IPS-15b (cell line): ENCODE data around the gene SELENOM.

Experiments used
- H3K27me3 ChIP-seq: one replicate; pipeline ENCODE4 v1.6.1; 2013; ENCODE audit warnings: low read length; ENCODE audit not compliant: control insufficient read depth, insufficient read depth
- H3K36me3 ChIP-seq: one replicate; pipeline ENCODE4 v1.6.1; 2013; ENCODE audit warnings: low read length; ENCODE audit not compliant: control insufficient read depth, insufficient read depth
- H3K4me1 ChIP-seq: one replicate; pipeline ENCODE4 v1.6.1; 2013; ENCODE audit warnings: mild to moderate bottlenecking, low read length; ENCODE audit not compliant: control insufficient read depth, insufficient read depth
- H3K4me3 ChIP-seq: one replicate; pipeline ENCODE4 v1.5.1; 2013; ENCODE audit warnings: low read depth, low read length
- H3K9ac ChIP-seq: one replicate; pipeline ENCODE4 v1.6.1; 2013; ENCODE audit warnings: low read depth, mild to moderate bottlenecking, low read length
- H3K9me3 ChIP-seq: one replicate; pipeline ENCODE4 v1.6.1; 2013; ENCODE audit warnings: mild to moderate bottlenecking, low read length; ENCODE audit not compliant: control insufficient read depth, insufficient read depth

The SELENOM gene

GRCh38 chr22:31141551-31141950 is 34.2 kb upstream of the SELENOM start:
- Histone ChIP-seq H3K36me3 (peaks cover 3% of the 10 kb centered on the region), H3K9me3 (no peaks in the 10 kb centered on the region), H3K27me3 (no peaks in the 10 kb centered on the region), H3K4me1 (peaks cover 4% of the 10 kb centered on the region), H3K4me3 (no peak overlapping the region), H3K9ac (peak overlapping the region; percentile 47)

GRCh38 chr22:31140746-31141145 is 33.4 kb upstream of the SELENOM start:
- Histone ChIP-seq H3K9me3 (no peaks in the 10 kb centered on the region), H3K36me3 (peaks cover 3% of the 10 kb centered on the region), H3K27me3 (no peaks in the 10 kb centered on the region), H3K4me1 (peaks cover 4% of the 10 kb centered on the region), H3K4me3 (no peak overlapping the region), H3K9ac (peak overlapping the region; percentile 47)

- no peaks in the 10 kb centered on the region for H3K9me3 ChIP-seq
- H3K27me3 ChIP-seq = no peaks in the 10 kb centered on the region
- H3K9ac ChIP-seq = peak within 1 kb of the TSS; percentile 47
- peaks cover 4% of the 10 kb centered on the region for H3K4me1 ChIP-seq
- H3K36me3 ChIP-seq = peaks cover 3% of the 10 kb centered on the region
- H3K4me3 ChIP-seq = peak within 1 kb of the TSS; percentile 52
These were observed 32.7 kb upstream of the SELENOM start, which contains the start of gene PLA2G3 for GRCh38 chr22:31139866-31140716. TSS of gene PLA2G3 (minus strand) at chr22:31140508. CDS start at chr22:31140354, 154 bp downstream.

GRCh38 chr22:31139066-31139465 is 31.7 kb upstream of the SELENOM start:
- Histone ChIP-seq H3K36me3 (peaks cover 3% of the 10 kb centered on the region), H3K9me3 (no peaks in the 10 kb centered on the region), H3K4me3 (peak overlapping the region; percentile 52), H3K9ac (no peak overlapping the region), H3K4me1 (peaks cover 4% of the 10 kb centered on the region), H3K27me3 (no peaks in the 10 kb centered on the region)

DNA sequence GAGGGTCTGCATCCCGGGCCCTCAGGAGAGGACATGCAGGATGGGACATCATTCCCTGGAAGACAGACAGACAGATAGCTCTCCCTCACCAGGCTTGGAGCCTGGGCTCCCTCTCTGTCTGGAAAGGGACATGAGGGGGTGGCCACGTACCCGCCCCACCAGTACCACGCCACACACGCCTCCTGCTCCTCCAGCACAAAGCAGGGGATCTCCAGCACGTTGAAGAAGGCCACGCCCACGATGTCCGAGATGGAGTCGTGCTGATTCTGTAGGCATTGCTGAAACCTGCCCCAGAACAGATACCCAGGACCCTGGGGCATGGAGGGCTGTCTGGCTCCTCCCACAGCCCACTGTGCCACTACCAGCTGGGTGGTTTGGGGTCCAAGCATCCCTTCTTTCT is 30.8 kb upstream of the SELENOM start:
- H3K36me3 ChIP-seq = peaks cover 8% of the 10 kb centered on the region
- H3K9ac ChIP-seq = no peak overlapping the region
- no peaks in the 10 kb centered on the region for H3K27me3 ChIP-seq
- no peaks in the 10 kb centered on the region for H3K9me3 ChIP-seq
- H3K4me1 ChIP-seq = peaks cover 4% of the 10 kb centered on the region
- H3K4me3 ChIP-seq = no peak overlapping the region

DNA sequence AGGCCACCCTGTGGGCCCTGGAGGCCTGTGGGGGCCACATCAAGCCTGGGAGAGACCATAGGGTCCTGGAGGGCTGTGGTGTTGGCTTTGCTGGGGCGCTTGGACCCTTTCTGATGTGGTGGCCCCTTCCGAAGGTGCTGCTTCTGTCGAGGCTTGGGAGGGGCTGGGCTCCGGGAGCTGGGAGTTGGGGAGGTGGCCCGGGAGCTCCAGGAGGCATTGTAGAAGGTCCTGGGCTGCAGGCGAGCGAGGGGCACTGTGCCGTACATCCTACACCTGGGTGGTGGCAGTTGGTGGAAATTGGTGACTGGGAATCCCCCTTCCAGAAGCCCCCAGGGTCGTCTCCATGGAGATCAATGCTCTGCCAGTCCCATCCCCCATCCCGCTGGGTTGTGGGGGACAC is 30.4 kb upstream of the SELENOM start:
- Histone ChIP-seq H3K9ac (no peak overlapping the region), H3K4me3 (no peak overlapping the region), H3K4me1 (peaks cover 4% of the 10 kb centered on the region), H3K9me3 (no peaks in the 10 kb centered on the region), H3K36me3 (peaks cover 11% of the 10 kb centered on the region), H3K27me3 (no peaks in the 10 kb centered on the region)

DNA sequence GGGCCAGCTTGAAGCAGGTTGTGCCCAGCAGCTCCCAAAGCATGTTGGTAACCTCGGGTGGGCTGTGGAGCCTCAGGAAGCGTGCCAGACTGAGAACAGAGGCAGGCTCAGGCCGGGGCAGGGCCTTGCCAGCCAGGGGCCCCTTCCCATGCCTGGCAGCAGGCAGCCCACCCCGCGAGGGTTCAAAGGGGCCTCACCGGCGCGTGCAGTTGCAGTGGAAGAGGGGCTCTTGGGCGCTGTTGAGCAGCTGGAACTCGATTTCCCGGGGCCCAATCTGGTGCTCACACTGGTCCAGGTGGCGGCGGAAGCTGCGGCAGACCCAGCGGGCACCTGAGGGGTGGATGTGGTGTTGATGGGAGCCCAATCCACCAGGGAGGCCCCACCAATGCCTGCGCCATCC is 29.3 kb upstream of the SELENOM start:
- Histone ChIP-seq H3K27me3 (no peaks in the 10 kb centered on the region), H3K9me3 (no peaks in the 10 kb centered on the region), H3K4me3 (no peak overlapping the region), H3K4me1 (peaks cover 4% of the 10 kb centered on the region), H3K36me3 (peaks cover 11% of the 10 kb centered on the region), H3K9ac (no peak overlapping the region)

DNA sequence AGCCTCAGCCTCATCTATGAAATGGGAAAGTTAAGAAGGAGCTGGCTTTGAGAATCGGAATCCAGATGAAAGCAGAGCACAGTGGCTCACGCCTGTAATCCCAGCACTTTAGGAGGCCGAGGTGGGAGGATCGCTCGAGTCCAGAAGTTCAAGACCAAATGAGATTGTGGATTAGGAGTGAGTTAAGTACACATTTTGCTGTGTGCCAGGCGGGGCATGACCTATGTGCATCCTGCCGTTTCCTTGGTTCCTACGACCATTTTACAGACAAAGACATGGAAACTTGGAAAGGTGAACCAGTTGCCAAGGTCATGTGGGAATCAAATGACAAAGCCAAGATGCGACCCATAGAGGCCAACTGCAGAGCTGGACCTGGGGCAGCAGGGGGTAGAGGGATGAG is 28.8 kb upstream of the SELENOM start:
- H3K27me3 ChIP-seq = no peaks in the 10 kb centered on the region
- no peaks in the 10 kb centered on the region for H3K9me3 ChIP-seq
- no peak overlapping the region for H3K4me3 ChIP-seq
- peaks cover 11% of the 10 kb centered on the region for H3K36me3 ChIP-seq
- H3K4me1 ChIP-seq = peaks cover 3% of the 10 kb centered on the region
- no peak overlapping the region for H3K9ac ChIP-seq

DNA sequence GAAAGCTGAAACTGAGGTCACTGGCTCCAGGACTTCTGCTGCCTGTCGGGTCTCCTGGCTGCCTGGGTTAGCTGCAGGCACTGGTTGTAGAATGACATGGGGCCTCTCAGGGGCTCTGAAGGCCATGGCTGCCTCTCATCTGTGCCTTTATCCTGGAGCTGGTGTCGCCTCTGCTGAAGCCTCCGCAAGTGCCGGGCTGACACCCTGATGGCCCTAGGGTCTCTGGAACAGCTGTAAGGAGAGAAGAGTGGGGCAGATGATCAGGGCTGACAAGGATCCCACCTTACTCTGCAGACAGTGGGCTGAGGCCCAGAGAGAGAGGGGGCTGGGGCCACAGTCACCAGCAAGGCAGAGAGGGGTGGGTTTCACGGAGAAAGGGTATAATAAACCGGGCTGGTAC is 28.3 kb upstream of the SELENOM start:
- no peak overlapping the region for H3K9ac ChIP-seq
- peaks cover 11% of the 10 kb centered on the region for H3K36me3 ChIP-seq
- H3K27me3 ChIP-seq = no peaks in the 10 kb centered on the region
- no peaks in the 10 kb centered on the region for H3K4me1 ChIP-seq
- no peak overlapping the region for H3K4me3 ChIP-seq
- H3K9me3 ChIP-seq = no peaks in the 10 kb centered on the region

DNA sequence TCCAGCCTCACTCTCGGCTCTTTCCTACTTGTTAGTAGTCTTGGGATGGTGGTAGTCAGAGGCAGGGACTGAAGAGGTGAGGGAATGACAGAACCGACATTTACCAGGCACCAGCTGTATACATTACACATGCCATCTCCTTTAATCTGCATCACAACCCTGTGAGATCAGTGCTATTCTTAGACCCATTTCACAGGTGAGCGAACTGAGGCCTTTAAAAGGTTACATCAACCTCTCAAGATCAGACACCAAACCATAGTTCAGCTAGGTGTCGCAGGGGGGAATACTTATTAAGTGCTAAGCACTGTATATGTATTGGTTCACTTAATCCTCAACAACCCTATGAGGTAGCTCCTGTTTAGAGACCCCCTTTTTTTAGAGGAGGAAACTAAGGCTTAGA is 27.3 kb upstream of the SELENOM start:
- Histone ChIP-seq H3K27me3 (no peaks in the 10 kb centered on the region), H3K9me3 (no peaks in the 10 kb centered on the region), H3K9ac (no peak overlapping the region), H3K36me3 (peaks cover 11% of the 10 kb centered on the region), H3K4me1 (no peaks in the 10 kb centered on the region), H3K4me3 (no peak overlapping the region)

DNA sequence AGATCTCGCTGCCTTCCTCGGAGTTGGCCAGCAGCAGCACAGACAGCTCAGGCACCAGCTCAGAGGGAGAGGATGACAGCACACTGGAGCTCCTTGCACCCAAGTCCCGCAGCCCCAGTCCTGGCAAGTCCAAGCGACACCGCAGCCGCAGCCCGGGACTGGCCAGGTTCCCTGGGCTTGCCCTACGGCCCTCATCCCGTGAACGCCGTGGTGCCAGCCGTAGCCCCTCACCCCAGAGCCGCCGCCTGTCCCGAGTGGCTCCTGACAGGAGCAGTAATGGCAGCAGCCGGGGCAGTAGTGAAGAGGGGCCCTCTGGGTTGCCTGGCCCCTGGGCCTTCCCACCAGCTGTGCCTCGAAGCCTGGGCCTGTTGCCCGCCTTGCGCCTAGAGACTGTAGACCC is 26.5 kb upstream of the SELENOM start:
- H3K4me1 ChIP-seq = no peaks in the 10 kb centered on the region
- peaks cover 11% of the 10 kb centered on the region for H3K36me3 ChIP-seq
- H3K27me3 ChIP-seq = no peaks in the 10 kb centered on the region
- H3K9me3 ChIP-seq = no peaks in the 10 kb centered on the region
- no peak overlapping the region for H3K4me3 ChIP-seq
- no peak overlapping the region for H3K9ac ChIP-seq

DNA sequence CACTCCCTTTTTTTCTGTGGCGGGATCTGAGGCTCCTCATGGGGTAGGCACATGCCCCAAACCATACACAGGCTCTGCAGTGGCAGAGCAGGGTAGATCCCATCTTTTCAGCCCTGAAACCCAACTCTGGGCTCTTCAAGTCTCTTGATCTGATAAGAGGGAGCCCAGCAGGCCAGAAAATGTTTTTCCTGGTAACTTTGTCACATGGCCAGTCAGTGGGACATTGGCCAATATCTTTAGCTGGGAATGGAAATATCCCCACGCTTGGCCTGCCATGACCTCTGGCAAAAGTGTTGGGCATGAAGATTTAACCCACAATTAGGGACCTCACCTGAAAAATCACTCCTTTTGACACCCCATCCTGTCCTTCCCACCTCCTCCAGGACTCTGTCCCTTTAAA is 23.5 kb upstream of the SELENOM start:
- H3K4me1 ChIP-seq = no peaks in the 10 kb centered on the region
- H3K4me3 ChIP-seq = no peak overlapping the region

More for the DNA sequence above, 23.5 kb upstream of the SELENOM start:
- Histone ChIP-seq H3K36me3 (peaks cover 8% of the 10 kb centered on the region), H3K9ac (no peak overlapping the region), H3K9me3 (no peaks in the 10 kb centered on the region), H3K27me3 (no peaks in the 10 kb centered on the region)
